ENCODE measurements around the gene SUN5.

The SUN5 gene

GRCh38 chr20:32991383-32991782 is 12.8 kb downstream of the SUN5 start:
- DNase-seq, result no peak

- DNase-seq, result no peak
These were observed 13.8 kb downstream of the SUN5 start for GRCh38 chr20:32990426-32990825.

DNA sequence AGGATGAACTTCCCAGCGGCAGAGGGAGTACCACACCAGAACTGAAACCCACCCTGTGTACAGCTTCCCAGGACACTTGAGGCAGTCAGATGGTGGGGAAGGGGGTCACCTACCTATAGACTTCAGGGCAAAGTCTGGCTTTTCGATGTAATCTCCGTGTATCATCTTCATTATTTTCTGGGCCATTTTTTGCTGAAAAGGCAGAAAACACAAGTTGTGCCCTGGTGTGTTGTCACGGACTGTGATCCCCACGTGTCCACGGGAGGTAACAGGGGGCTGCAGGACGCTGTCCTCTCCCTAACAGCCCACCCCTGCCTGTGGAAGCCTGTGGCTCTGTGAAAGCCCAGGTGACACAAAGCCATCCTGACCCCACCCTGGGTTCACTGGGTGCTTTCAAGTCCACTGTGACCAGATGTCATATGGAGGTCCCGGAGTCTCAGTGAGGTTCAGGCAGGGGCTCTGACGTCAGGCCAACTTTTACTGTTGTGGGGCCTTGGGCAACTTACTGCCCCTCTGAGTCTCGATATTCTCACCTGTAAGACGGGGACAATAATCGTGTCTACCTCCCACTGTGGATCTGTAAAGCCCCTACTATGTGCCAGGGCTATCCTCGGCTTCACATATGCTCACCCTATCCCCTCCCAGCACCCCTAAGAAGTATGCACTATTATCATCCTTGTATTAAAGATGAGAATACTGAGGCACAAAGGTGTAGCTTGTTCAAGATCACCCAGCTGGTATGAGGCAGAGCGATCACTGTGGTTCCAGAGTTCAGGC is 14.5 kb downstream of the SUN5 start:
- no peak for DNase-seq

GRCh38 chr20:32988008-32988407 is 16.2 kb downstream of the SUN5 start:
- peak; percentile 54 to 68 for DNase-seq

DNA sequence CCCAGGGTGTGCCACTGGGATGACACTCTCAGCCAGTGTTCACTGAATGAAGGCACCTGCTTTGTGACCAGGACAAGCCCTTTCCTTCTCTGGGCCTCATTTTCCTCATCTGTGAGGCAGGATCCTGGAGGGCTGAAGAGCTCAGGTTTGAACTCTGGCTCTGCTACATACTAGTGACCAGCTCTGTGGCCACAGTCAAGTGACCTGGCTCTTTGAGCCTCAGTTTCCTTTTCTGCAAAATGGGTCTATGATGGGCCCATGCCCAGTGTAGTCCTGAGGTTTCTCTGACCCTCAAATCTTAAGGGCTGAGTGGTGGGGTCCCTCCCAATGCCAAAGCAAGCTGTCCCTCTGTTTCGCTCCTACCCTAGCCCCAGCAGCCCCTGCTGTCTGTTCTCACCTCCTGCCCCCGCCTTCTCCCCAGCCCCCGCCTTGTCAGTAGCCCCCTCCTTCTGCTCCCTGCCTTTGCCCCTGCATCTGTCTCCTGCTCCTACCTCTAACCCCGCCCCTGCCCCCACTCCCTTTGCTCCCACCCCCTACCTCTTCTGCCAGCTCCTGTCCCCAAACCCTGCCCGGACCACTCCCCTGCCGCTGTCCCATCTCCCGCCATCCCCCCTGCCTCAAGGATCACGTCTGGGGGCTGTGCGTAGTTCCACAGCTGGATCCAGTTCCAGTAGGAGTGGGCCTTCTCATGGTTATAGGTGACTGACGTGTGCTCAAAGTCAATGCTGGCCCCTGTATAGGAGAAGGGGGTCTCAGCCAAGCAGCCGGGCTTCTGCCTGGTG is 17.0 kb downstream of the SUN5 start:
- no peak for DNase-seq

DNA sequence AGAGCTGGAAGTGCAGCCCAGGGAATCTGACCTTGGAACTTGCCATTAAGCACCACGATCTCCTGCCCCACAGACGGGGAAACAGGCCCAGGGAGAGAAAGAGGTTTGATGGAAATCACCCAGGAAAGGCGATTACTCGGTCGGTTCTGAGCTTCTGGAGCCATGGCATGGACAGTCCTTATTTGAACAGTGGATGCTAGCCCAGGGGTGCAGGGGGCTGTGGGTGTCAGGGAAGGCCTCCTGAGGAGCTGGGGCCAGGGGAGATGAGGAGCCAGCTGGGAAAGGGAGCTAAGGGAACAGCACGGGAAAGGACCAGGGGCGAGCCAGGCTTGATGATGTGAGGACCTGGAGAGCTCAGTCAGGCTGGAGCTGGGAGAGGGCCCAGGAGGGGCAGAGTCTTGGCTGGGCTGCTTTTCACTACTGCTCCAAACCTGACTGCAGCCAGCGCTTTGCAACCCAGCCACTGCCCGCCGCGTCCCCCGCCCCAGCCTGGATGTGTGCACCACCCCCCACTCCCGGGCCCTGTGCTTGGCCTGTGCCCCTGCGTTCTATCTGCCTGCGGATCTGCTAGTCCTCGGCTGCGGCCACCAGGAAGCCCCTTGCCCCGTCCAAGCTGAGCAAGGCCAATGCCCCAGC is 17.8 kb downstream of the SUN5 start:
- DNase-seq, result no peak

GRCh38 chr20:32985596-32985995 is 18.6 kb downstream of the SUN5 start:
- DNase-seq, result no peak

- no peak for DNase-seq
These were observed 19.4 kb downstream of the SUN5 start for GRCh38 chr20:32984631-32985354.

- DNase-seq, result no peak
These were observed 20.0 kb downstream of the SUN5 start for GRCh38 chr20:32984196-32984595.

DNA sequence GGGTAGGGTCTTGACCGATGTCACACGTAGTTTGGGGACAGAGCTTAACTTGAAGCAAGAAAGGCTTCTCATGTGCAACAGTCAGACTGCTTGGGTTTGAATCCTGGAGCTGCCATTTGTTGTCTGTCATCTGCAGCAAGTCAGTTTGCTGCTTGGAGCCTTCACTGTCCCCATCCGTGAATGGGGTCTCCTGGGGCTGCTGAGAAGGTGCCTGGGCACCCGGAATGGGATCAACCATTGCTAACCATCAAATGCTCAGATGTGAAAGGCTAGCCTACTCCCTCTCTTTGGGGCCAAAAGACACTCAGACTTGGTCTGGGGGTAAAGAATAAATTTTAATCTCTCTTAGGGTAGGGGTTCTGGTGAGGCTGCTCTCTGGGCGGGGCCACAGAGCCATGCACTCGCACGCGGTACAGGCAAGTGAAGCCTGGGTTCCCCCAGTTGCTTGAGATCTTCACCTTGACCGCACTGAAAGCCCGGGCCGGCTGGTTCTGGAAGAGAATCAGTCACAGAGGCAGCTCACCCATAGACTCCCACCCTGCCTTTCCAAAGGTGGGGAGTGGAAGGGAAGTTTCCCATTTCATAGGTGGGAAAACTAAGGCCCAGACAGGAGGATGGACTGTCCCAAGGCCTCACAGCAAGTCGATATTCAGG is 20.6 kb downstream of the SUN5 start:
- no peak for DNase-seq

DNA sequence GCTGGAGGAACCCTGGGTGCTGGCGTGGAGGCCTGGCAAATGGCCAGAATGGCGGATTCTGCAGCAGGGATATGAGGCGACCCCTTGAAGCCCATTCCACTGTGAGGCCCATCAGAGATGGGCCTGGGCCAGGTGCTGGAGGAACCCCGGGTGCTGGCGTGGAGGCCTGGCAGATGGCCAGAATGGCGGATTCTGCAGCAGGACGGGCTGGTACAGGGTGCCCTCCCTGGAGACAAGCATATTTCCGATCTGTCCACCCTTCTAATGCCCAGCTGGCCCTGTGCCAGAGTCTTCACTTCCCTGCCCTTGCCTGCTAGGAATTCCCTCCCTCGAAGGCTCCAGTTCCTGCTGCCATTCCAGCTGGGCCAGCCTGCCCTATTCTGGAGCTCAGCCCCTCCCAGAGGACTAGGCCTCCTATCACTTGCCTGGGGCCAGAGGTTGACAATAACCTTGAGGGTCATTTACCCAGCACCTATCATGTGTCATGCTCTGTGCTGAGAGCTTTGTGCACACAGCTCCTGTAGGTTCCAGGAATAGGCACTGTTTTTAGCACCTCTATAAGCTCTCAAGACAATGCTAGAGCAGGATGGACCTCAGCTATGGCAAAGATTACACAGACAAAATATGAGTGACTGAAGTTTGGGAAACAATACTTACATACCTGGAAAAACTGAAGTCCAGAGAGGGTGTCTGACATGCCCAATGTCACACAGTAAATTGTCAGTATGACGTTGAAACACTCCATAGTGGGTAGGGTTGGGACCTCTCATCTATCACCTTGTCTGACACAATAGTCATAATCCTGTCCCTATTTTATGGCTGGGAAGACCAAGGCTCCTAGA is 21.4 kb downstream of the SUN5 start:
- no peak for DNase-seq

DNA sequence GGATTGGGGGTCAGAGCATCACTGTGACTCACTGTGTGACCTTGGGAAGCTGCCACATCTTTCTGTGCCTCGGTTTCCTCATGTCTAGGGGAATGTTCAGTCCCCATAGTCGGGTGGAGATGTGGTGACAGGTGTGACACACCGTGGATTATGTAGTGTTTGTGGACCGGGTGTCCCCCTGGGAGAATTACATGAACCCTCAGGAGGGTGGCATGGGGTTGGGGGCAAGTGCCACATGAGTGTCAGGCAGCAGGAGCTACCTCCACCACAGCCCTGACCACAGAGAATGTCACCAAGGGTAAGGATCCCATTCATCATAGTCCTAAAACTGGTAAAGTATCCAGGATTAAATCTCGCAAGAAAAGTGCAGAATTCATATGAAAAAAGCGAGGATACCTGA is 23.2 kb downstream of the SUN5 start:
- no peak for DNase-seq

- DNase-seq, result no peak
These were observed 23.9 kb downstream of the SUN5 start for GRCh38 chr20:32980131-32980941.

DNA sequence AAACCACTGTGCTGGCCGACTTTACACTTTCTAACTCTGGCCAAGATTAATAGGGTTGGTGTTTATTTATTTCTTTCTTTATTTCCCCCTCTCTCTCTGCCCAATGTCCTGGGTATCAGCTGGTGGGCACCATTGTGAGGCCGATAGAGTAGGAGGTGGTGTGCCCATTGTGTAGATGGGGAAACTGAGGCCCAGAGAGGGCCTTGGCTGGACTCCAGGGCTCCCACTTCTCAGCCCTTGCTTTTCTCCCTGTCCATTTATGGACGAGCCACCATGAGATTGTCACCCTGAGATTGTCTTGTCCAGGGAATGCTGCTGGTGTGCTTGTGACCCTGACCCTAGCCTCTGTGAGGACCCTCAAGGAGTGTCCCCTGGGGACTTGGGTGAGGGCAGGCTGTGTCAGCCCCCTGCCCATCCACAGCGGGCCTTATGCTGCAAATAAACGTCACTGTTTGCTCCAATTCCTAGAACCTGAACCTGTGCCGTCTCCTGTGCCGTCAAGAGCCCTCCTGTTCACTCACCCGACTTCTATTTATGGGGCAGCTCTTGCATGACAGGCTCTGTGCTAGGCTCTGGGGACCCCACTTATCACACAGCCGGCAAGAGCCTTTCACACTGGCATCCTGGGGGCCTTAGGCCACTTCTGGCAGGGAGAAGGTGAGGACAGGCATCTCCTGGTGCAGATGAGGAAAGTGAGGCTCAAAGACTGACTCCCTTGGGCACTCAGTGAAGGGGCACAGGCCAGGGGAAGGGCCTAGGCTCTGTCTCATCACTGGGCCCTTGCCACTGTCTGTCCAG is 24.8 kb downstream of the SUN5 start:
- DNase-seq, result no peak

DNA sequence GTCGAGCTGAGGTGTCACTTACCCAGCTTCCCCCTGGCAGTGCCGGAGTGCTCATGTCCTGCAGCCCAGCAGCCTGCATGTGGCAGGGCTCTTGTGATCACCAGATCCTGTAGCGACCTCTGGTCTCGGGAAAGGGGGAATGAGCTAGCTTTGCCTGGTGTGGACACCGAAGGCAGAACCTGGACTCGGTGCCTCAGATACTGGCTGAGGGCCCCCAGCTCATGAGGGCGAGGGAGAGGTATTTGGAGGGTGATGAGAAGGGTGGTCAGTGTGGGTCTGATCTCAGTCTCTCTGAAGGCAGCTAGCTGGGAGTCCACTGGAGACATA is 26.3 kb downstream of the SUN5 start:
- DNase-seq, result no peak

DNA sequence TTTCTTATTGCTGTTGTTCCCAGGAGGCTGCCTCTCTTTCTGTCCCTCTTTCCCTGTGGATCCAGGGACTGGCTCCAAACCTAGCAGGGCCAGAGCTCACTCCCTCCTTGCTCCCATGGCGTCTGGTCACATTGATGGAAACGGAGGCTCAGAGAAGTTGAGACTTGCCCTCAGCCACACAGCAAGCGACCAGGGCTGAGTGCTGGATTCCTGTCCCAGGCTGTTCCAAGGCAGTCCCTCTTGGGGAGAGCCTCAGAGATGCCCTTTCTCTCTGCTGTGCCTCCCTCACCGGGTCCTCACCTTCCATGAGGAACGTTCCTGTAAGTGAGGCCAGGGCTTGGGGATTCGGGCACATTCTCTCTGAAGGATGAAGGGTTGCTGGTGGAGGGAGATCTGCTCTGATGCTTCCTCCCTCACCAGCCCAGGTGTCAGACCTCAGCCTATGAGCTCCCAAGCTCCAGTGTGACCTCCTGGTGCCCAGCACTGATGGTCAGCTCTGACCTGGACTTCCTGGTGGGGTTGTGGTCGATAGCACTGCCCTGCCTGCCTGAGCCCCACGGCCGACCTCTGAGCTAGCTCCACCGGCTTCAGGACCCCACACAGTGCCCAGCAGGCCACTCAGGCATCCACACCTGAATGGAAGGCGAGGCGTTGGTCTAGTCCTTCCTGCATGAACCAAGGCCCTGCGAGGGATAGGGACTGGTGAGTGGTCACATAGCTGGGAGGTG is 26.8 kb downstream of the SUN5 start:
- no peak for DNase-seq

DNA sequence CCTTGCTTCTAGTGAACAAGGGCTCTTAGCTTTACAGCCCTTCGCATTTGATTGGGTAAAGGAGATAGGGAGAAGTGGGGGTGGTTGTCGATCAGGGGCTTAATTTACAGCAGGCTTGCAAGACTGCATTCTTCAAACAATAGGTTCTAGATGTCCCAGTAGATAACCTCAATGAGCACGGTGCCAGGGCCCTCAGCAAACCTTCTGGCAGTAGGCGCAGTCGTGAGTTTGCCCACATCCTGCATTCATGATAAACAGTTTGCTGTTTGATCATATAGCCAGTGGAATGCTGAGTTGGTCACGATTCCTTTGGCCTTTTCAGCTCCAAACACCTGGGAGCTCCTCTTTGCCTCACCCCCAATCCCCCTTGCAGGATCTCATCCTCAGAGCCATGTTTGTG is 27.5 kb downstream of the SUN5 start:
- DNase-seq, result no peak

DNA sequence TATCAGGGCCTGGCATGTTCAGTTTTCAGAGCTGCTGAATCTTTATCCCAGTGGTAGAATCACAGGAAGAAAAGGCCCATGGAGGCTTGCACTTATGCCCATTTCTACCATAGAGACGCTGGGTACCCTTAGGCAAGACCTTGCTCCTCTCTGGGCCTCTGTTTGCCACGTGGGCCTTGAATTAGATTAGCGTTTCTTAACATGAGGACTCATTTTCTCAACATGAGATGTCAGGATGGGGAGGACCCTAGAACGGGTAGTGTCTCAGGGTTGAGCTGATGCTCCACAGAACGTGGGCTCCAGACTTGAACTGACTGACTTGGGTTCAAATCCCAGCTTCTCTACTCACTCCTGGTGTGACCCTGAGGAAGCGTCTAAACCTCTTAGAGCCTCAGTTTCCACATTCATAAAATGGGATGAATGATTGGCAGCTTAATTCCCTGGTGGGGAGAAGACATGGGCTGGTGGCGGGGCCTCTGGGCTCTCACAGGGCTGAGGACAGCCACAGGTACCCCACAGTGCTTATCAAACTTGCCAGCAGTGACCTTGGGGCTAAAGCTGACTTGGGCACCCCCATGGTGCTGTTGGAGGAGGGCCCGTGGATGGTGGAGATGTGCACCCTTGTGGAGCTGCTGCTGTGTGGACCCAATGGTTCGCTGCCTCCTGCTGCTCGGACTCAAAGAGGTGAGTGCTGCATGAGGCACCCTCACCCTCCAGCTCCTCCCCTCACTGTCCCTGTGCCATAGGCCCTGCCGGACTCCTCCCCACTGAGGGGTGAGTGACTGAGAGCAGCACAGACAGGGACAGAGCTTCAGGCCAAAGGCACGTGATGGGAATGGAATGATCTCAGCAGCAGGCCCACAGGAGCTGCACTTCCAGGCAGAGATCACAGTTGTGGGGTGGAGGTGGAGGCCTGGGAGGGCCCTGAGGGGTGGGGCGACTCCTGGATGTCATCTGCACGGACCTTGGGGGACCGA is 28.2 kb downstream of the SUN5 start:
- DNase-seq, result no peak

All from inflammatory macrophage treated with lipopolysaccharide for 1 hour (primary cell).